ENCODE results near the gene PLAC8.
"Not testable (repeated sequence)": the region's sequence is repeated elsewhere in the genome, so short reads cannot be mapped to it uniquely, and the experiment has no call there.

PLAC8 gene

GRCh38 chr4:83114576-83114975, at the start of gene PLAC8:
TSS of gene PLAC8 (minus strand) at chr4:83114729. CDS start at chr4:83107921, 6,808 bp downstream.
- no peak for DNase-seq (ENCODE audit: low read depth in 2 of 2)

GRCh38 chr4:83153417-83153816, 38.9 kb upstream of the PLAC8 start:
- no peak for DNase-seq (ENCODE audit: low read depth in 2 of 2)

GRCh38 chr4:83152746-83153145, 38.2 kb upstream of the PLAC8 start:
- DNase-seq (ENCODE audit: low read depth in 2 of 2): no peak

- no peak for DNase-seq (ENCODE audit: low read depth in 2 of 2)
Observed at GRCh38 chr4:83151651-83152050, 37.1 kb upstream of the PLAC8 start.

- DNase-seq (ENCODE audit: low read depth in 2 of 2): no peak
Observed at GRCh38 chr4:83150653-83151330, 36.3 kb upstream of the PLAC8 start.

- DNase-seq (ENCODE audit: low read depth in 2 of 2): no peak
Observed at GRCh38 chr4:83149865-83150652, 35.5 kb upstream of the PLAC8 start.

GRCh38 chr4:83146841-83147240, 32.3 kb upstream of the PLAC8 start:
- no peak for DNase-seq (ENCODE audit: low read depth in 2 of 2)

GRCh38 chr4:83145776-83146175, 31.2 kb upstream of the PLAC8 start:
- not testable (repeated sequence) for DNase-seq (ENCODE audit: low read depth in 2 of 2)

GRCh38 chr4:83139514-83140156, 25.1 kb upstream of the PLAC8 start:
- no peak for DNase-seq (ENCODE audit: low read depth in 2 of 2)

GRCh38 chr4:83138946-83139345, 24.4 kb upstream of the PLAC8 start:
- DNase-seq (ENCODE audit: low read depth in 2 of 2): no peak

GRCh38 chr4:83132065-83132464, 17.5 kb upstream of the PLAC8 start:
- DNase-seq (ENCODE audit: low read depth in 2 of 2): no peak

- DNase-seq (ENCODE audit: low read depth in 2 of 2): no peak
Observed at GRCh38 chr4:83129264-83129663, 14.7 kb upstream of the PLAC8 start.

GRCh38 chr4:83128240-83128929, 13.9 kb upstream of the PLAC8 start:
- DNase-seq (ENCODE audit: low read depth in 2 of 2): peak; percentile 80

GRCh38 chr4:83125738-83126141, 11.2 kb upstream of the PLAC8 start:
- no peak for DNase-seq (ENCODE audit: low read depth in 2 of 2)

- DNase-seq (ENCODE audit: low read depth in 2 of 2): no peak
Observed at GRCh38 chr4:83124111-83124780, 9.7 kb upstream of the PLAC8 start.

GRCh38 chr4:83121246-83121645, 6.7 kb upstream of the PLAC8 start:
- DNase-seq (ENCODE audit: low read depth in 2 of 2): no peak

- DNase-seq (ENCODE audit: low read depth in 2 of 2): peak; percentile 61 to 65
Observed at GRCh38 chr4:83118869-83119268, 4.3 kb upstream of the PLAC8 start.

- no peak for DNase-seq (ENCODE audit: low read depth in 2 of 2)
Observed at GRCh38 chr4:83115656-83116285, 1.2 kb upstream of the PLAC8 start.

- peak; percentile 33 to 34 for DNase-seq (ENCODE audit: low read depth in 2 of 2)
Observed at GRCh38 chr4:83115000-83115399, 471 bp upstream of the PLAC8 start.

- no peak for DNase-seq (ENCODE audit: low read depth in 2 of 2)
Observed at GRCh38 chr4:83113429-83113786, 1.1 kb downstream of the PLAC8 start.

Data from fibroblast of skin of left quadriceps (primary cell).